GM12872 (cell line): ENCODE data around the gene TSPAN10.

ENCODE experiments used
- TF ChIP-seq, protein P1 (sequence below): IDR thresholded peaks from 3 replicates; pipeline ENCODE4 v1.5.1; 2011; ENCODE audit warnings: low read depth, mild to moderate bottlenecking, low read length, moderate library complexity; ENCODE audit not compliant: insufficient read depth

TSPAN10 gene

DNA sequence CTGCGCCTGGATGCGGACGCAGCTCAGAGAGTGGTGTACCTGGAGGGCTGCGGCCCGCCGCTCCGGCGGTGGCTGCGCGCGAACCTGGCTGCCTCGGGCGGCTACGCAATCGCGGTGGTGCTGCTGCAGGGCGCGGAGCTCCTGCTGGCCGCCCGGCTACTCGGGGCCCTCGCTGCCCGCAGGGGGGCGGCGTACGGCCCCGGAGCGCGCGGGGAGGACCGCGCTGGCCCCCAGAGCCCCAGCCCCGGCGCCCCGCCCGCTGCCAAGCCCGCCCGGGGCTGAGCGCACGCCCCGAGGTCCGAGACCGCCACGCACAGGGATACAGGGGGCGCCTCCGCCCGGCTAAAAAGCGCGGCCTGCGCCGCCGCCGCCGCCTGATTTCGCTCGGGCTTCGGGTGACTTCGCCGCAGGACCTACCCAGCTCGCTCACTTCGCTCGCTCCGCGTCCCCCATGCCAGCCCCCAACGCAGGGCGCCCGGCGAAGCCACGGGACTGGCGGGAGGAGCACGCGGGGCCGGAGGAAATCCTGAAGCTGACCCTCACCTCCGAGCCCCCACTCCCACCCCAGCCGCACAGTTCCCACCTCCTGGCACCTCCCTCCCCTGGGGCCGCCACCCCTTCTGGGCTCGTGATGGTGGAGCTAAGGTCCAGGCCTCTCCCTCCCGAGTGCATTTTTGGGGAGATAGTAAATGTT is 11.2 kb downstream of the TSPAN10 start:
- TF ChIP-seq, protein P1, sequence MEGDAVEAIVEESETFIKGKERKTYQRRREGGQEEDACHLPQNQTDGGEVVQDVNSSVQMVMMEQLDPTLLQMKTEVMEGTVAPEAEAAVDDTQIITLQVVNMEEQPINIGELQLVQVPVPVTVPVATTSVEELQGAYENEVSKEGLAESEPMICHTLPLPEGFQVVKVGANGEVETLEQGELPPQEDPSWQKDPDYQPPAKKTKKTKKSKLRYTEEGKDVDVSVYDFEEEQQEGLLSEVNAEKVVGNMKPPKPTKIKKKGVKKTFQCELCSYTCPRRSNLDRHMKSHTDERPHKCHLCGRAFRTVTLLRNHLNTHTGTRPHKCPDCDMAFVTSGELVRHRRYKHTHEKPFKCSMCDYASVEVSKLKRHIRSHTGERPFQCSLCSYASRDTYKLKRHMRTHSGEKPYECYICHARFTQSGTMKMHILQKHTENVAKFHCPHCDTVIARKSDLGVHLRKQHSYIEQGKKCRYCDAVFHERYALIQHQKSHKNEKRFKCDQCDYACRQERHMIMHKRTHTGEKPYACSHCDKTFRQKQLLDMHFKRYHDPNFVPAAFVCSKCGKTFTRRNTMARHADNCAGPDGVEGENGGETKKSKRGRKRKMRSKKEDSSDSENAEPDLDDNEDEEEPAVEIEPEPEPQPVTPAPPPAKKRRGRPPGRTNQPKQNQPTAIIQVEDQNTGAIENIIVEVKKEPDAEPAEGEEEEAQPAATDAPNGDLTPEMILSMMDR: no peak

DNA sequence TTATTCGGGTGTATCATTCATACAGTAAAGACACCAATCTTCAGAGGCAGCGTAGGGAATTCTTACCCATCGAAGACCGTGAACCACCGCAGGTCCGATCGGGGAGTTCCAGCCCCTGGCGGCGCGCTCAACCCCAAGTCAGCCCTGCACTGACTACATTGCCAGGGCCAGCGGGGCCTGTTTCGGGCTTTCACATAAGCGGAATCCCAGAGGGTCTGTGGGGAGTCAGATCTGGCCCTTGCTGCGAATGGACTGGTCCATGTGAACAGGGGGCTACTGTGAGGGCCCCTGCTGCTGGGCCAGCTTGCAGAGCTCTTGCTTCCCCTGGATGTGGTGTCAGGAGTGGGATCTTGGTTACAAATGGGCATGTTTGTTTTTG is 11.7 kb downstream of the TSPAN10 start:
- TF ChIP-seq, protein P1: no peak

DNA sequence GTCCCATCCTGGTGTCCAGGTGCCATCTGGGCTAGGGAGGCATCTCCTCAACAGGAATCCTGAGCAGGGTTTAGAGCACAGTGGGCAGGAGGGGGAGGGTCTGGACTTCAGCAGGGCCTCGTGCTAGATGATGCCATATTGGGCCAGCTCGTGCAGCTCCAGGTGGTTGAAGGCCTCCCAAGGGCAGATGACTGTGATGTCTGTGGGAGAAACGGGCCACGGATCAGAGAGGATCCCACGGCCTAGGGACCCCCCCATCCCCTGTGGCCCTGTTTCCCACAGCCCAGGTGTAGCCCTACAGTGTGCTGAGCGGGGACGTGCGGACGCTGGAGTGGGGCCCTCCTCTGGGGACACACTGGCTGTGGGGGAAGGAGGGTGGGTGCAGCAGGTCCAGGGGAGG is 14.0 kb downstream of the TSPAN10 start:
- TF ChIP-seq, protein P1: no peak

DNA sequence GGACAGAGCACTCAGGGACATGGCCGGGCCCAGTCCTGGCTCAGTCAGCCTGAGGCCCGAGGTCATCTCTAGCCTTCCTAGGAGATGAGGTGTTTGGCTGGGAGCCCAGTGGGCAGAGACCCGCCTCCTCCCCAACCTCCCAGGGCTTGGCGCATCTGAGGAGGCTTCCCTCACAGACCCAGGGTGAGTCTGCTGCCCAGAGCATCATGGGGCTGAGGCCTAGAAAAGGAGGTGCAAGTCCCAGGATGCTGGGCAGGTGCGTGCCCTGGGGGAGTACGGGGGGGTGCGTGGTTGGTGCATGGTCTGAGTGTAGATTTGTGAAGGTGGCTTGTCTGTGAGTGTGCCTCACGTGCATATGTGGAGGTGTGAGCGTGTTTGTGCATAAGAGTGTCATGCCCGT is 14.7 kb downstream of the TSPAN10 start:
- TF ChIP-seq, protein P1: no peak

DNA sequence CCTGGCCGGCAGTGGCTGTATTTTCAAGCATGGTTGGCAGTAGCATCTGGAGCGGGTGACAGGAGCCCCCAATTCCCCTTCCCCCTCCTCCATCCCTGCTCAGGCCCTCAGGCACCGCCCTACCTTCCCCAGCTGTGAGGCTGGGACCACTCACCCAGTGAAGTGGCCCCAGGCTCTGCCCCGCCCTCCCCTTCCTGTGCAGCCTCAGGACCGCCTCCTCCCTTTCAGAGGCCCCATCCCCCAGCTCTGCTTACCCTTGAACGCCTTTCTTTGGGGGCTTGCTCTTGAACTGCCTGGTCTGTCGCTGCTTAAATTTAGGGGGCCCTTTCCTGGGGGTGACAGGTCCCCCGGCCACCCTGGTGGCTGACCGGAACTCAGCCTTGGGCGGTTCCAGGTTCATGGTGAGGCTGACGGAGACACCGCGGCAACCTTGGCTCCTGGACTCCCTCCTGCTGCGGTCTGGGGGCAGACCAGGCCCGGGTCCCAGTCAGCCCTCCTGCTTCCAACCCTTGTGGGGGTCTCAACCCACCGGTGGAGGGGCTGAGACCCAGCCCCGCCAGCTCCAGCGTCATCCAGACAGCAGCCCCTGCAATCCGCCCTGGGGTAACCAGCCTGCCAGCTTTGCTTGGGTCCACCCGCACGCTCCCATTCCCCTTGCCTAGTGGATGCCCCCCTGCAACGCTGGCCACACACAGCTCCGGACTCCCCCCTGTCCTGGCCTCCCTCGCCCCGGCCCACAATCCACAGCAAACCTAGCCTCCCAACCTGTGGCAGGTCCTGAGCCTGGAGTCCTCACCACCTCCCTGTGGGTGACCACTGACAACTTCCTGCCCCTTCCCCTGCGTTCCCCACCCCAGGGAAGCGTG is 16.1 kb downstream of the TSPAN10 start:
- TF ChIP-seq, protein P1: no peak

DNA sequence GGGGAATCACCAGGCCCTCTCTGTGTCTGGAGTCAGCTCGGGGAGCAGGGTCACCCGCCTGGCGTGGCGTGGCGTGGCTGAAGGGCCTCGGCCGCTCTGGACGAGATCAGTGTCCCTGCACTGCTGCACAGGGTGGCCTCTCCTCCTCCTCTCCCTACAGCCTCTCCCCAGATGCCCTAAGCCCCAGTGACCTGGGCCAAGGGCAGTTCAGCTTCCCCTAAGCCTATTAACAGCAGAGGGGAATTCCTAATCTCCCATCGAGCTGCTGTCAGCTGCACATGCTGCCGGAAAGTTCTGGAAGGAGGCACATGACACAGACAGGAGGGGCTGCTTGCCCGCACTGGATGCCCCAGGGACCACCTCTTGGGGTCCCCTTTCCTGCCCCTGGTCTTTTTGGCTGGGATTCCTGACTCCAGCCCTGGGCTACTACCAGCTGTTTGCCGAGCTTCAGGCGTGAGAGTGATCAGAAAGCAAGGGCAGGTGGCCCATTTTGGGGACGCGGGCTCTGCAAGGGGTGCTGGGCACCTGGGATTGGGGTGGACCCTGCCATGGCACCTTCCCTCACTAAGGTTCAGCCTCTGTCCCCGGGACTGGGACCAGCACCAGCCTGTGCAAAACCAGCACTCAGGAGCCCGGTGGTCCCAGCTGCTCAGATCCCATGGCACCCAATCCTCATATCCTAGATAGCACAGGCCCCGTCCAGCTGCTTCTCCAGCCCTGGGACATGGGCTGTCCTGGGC is 18.6 kb downstream of the TSPAN10 start:
- TF ChIP-seq, protein P1: no peak

DNA sequence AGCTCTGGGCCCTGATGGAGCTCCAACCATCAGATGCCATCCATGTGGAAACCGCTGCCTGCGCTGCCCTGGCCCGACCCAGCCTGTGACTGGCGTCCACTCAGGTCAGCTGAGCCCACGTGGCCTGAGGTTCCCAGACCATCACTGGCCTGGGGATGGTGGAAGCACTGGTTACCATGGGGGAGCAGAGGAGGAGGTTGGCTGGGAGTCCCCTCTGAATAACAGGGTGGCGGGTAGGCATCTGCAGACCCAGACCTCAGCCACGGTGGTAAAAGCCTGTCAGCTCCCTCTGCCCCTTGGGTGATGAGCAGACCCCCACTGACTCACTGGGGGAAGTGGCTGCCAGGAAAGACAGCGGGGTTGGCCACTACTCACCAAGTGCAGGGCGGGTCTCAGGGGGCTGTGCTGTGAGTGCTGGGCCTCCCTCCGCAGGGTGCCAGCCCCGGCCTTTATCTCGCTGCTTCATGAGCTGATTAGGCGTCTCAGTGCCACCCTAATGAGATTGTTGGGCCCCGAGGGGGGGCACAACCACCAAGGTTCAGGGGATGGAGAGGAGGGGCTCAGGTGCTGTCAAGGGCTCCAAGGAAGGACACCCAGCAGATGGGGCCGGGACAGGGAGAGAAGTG is 19.2 kb downstream of the TSPAN10 start, which contains the start of gene PDE6G:
TSS of gene PDE6G (minus strand) at position 425 of the 626 bp plus-strand sequence. CDS start 3,237 bp downstream, outside the sequence.
- TF ChIP-seq, protein P1: no peak
